Activated T-cell treated with anti-CD3 and anti-CD28 coated beads, Interleukin-2, amount 50 U/mL, for 4 hours (primary cell): Measurements from ENCODE around the gene XPNPEP2. TPM values are rescaled to one million over a fixed set of nuclear protein-coding genes. Genes with fewer than 3 reads are reported as not detected.

Experiments
- ATAC-seq, 2 donors: fragments of 200-7000 bp; cut with Tn5 transposase; one replicate each; pipeline ENCODE4 v1.10.0; 2021
- DNase-seq: peaks from one replicate; pipeline ENCODE4 v3.0.0-alpha.2; 2020
- H3K27me3 Mint-ChIP-seq: one replicate; pipeline ENCODE4 v1.8.0; 2021; ENCODE audit warnings: low read depth, mixed read lengths
- H3K36me3 Mint-ChIP-seq: one replicate; pipeline ENCODE4 v1.8.0; 2022; ENCODE audit warnings: mixed read lengths; ENCODE audit not compliant: insufficient read depth
- H3K4me1 Mint-ChIP-seq: one replicate; pipeline ENCODE4 v1.8.0; 2021; ENCODE audit warnings: low read depth, mixed read lengths
- H3K4me3 Mint-ChIP-seq: one replicate; pipeline ENCODE4 v1.8.0; 2021; ENCODE audit warnings: mild to moderate bottlenecking, moderate library complexity, mixed read lengths
- H3K9me3 Mint-ChIP-seq: one replicate; pipeline ENCODE4 v1.8.0; 2021; ENCODE audit warnings: mixed read lengths
- total RNA-seq, 3 donors: library from RNA; stranded (reverse); gene quantifications; one replicate each; pipeline ENCODE4 v1.2.1, GENCODE V29; 2021

XPNPEP2 gene
- total RNA-seq, 3 donors from 2014 or later, result 0.05 to 0.13 (median 0.08) TPM

DNA sequence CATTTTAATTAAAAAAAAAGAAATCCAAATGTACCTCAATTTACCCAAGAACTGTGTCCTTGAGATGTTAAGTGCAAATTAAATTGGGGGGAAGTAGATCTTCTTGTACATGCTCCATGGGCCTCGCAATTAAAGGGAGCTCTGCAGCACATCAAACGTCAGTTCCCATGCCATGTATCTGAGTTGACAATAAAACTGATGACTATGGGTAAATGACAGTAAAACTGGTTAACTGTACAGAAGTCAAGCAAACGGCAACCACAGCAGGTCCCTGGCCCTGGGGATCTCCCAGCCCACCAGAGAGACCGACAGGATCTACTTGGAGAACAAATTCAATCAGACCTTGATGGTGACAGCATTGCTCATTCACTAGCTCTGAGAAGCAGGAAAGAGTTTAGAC is 32.8 kb upstream of the XPNPEP2 start:
- DNase-seq (no peak), ATAC-seq (no peak)
- Mint-ChIP-seq H3K4me1 (no peaks in the 10 kb centered on the region), H3K9me3 (peaks cover 3% of the 10 kb centered on the region), H3K36me3 (no peaks in the 10 kb centered on the region), H3K27me3 (no peaks in the 10 kb centered on the region), H3K4me3 (no peak overlapping the region)

DNA sequence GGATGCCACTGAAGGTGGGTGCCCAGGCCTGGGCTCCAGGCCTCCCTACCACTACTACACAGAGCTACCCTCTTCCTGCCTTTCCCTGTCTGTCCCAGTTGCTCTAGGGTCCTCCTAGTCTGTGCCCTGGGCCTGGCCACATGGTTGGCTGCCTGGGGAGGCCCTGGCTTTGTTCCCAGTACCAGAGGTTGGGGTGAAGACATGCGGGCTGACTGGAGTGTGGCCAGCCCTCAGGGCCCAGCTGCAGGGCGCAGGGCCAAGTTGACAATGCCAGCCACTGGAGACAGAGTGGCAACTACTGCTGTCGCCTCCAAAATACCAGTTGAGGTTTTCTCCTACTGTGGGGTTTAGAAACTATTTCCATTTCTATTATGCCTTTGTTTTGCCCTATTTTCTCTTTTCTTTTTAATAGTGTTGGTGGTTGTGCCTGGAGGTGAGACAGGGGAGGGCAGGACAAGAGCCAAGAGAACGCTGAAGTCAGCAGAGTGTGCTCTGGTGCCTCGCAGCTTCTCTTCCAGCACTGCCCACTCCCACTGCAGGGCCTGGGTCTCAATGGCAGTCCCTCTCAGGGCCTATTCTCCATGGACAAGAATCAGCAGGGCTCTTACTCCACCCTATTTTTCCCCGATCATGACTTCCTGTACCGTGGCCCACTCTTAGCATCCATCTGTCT is 32.2 kb upstream of the XPNPEP2 start:
- Mint-ChIP-seq H3K36me3 (no peaks in the 10 kb centered on the region), H3K4me1 (no peaks in the 10 kb centered on the region), H3K4me3 (no peak overlapping the region), H3K9me3 (peaks cover 3% of the 10 kb centered on the region), H3K27me3 (no peaks in the 10 kb centered on the region)
- no peak for ATAC-seq
- no peak for DNase-seq

DNA sequence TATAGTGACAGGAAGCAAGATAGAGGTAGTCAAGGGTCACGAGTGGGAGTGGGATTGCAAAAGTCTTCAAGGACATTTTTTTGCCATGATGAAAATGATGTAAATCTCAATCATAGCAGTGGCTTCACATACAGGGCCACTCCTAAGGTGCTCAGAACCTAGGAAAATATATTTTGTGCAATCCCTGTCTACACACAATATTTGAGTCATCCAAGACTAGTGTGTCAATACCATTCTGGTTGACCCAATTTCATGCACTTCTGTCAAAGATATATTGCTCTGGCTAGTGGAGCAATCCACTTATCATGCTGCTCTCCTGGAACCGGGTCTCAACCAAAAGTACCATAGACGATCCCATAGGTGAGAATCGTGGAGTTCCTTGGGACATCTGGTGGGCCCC is 24.2 kb upstream of the XPNPEP2 start:
- Mint-ChIP-seq H3K36me3 (no peaks in the 10 kb centered on the region), H3K4me1 (no peaks in the 10 kb centered on the region), H3K4me3 (no peak overlapping the region), H3K27me3 (no peaks in the 10 kb centered on the region), H3K9me3 (no peaks in the 10 kb centered on the region)
- DNase-seq (no peak), ATAC-seq (no peak)

DNA sequence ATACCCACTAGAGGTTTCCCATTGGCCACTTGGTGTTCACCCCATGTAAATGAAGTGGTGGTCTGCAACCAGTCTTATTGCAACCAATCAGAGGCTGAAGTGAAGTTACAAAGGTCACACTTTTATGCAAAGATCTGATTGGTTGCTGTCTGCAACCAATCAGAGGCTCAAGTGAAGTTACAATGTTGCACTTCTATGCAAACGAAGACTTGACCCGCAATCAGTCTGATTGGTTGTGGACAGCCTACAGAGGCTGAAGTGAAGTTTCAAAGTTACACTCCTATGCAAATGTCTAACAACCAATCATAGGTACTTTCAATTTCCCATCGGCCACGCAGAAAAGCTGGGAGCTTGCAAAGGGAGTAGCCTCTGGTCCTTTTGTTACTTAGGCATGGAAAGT is 22.3 kb upstream of the XPNPEP2 start:
- no peak for DNase-seq
- Mint-ChIP-seq H3K27me3 (no peaks in the 10 kb centered on the region), H3K36me3 (no peaks in the 10 kb centered on the region), H3K9me3 (no peaks in the 10 kb centered on the region), H3K4me1 (no peaks in the 10 kb centered on the region), H3K4me3 (no peak overlapping the region)
- no peak for ATAC-seq

DNA sequence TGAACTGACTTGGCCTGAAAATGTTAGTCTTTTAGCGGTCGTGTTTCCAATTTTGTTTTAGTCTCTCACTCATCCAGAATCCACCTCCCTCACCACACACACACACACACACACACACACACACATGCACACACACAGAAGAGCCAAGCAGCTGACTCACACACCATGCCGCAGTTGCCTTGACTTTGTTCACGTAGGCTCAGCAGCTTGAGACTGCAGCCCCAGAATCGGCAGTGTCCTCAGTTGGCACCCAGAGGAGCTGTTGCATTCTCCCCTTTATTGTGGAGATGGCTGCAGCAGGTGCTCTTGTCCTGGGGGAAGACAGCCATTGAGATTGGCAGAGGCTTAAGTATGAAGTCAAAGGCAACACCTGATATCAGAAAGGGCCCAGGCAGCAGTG is 20.9 kb upstream of the XPNPEP2 start:
- H3K9me3 Mint-ChIP-seq, result no peaks in the 10 kb centered on the region
- H3K4me1 Mint-ChIP-seq, result peaks cover 10% of the 10 kb centered on the region
- no peak for DNase-seq
- H3K36me3 Mint-ChIP-seq, result no peaks in the 10 kb centered on the region
- ATAC-seq, result no peak
- H3K27me3 Mint-ChIP-seq, result no peaks in the 10 kb centered on the region
- no peak overlapping the region for H3K4me3 Mint-ChIP-seq

DNA sequence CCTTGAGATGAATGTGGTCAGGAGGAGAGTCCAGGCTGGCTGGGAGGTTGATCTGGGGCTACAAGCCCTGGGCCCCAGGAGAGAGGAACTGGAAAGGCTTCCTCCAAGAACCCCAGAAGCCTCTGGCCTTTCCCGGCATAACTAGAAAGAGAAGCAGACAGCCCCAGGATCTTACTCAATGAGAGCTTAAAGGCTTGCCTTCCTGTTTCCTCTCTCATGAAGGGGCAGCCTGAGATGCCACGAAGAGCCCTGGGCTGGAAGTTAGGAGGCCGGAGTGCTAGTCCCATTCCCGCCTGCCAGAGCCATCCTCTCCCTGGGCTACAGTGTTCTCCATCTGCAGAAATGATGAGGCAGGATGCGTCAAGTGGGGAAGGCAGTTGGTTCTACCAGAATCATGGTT is 20.1 kb upstream of the XPNPEP2 start:
- no peak for DNase-seq
- Mint-ChIP-seq H3K4me3 (no peak overlapping the region), H3K27me3 (no peaks in the 10 kb centered on the region), H3K9me3 (no peaks in the 10 kb centered on the region), H3K4me1 (peaks cover 10% of the 10 kb centered on the region), H3K36me3 (no peaks in the 10 kb centered on the region)
- ATAC-seq, result no peak

DNA sequence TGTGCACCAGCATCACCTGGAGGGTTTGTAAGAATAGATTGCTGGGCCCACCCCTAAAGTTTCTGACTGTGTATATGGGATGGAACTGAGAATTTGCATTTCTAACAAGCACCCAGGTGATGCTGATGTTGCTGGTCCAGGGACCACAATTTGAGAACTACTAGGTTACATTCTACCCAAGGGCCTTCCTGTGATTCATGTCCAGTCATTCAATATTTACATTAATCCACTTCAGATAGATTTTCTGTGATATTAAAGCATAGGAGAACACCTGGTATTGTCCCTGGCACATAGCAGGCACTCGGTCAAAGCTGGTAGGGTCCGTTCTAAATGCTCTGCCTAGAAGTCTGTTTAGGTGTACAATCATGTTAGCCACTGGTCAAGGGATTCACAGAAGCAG is 19.5 kb upstream of the XPNPEP2 start:
- H3K9me3 Mint-ChIP-seq, result no peaks in the 10 kb centered on the region
- no peak for ATAC-seq

DNA sequence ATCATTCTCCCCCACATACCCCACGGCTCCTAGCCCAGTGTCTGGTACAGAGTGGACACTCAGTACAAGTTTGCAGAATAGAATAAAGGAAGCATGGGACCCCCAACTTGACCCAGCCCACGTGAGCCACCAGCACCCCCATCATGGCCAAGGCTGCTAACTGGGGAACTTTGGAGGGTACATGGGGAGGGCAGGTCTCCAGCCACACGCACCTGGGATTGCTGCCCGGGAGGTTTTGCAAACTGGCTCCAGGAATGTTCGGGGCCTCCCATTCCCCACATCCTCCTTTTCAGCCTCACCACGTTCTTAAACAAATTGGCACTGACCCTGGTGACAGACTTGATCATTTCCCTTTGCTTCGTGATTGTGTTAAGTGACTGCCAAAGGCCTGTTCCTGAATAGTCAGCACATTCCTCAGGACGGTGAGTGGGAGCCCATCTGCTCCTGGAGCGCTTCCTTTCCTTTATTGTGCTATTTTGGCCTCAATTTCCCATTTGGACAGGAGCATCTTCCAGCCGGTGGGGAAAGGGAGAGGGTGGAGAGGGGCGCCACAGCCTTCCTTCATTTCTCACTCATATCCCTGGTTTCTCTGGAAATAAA is 18.7 kb upstream of the XPNPEP2 start:
- H3K27me3 Mint-ChIP-seq, result no peaks in the 10 kb centered on the region
- H3K9me3 Mint-ChIP-seq, result no peaks in the 10 kb centered on the region
- ATAC-seq (no peak), DNase-seq (no peak)
- no peak overlapping the region for H3K4me3 Mint-ChIP-seq
- H3K4me1 Mint-ChIP-seq, result peaks cover 18% of the 10 kb centered on the region
- no peaks in the 10 kb centered on the region for H3K36me3 Mint-ChIP-seq

More for the DNA sequence above, 19.5 kb upstream of the XPNPEP2 start:
- no peaks in the 10 kb centered on the region for H3K36me3 Mint-ChIP-seq
- H3K27me3 Mint-ChIP-seq, result no peaks in the 10 kb centered on the region
- peaks cover 12% of the 10 kb centered on the region for H3K4me1 Mint-ChIP-seq
- no peak for DNase-seq
- H3K4me3 Mint-ChIP-seq, result no peak overlapping the region

DNA sequence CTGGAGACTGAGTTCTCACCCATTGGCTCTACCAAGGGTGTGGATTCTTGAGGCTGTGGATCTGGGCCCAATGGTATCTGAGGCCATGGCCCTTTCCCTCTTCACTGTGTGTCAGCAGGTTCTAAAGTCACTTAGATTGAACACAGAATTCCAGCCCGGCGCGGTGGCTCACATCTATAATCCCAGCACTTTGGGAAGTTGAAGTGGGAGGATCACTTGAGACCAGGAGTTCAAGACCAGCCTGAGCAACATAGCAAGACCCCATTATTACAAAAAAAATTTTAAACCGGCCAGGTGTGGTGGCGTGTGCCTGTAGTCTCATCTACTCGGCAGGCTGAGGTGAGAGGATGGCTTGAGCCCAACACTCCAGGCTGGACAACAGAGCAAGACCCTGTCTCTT is 18.0 kb upstream of the XPNPEP2 start:
- no peaks in the 10 kb centered on the region for H3K9me3 Mint-ChIP-seq
- peaks cover 18% of the 10 kb centered on the region for H3K4me1 Mint-ChIP-seq
- H3K36me3 Mint-ChIP-seq, result no peaks in the 10 kb centered on the region
- DNase-seq (no peak), ATAC-seq (no peak)
- H3K27me3 Mint-ChIP-seq, result no peaks in the 10 kb centered on the region
- no peak overlapping the region for H3K4me3 Mint-ChIP-seq

DNA sequence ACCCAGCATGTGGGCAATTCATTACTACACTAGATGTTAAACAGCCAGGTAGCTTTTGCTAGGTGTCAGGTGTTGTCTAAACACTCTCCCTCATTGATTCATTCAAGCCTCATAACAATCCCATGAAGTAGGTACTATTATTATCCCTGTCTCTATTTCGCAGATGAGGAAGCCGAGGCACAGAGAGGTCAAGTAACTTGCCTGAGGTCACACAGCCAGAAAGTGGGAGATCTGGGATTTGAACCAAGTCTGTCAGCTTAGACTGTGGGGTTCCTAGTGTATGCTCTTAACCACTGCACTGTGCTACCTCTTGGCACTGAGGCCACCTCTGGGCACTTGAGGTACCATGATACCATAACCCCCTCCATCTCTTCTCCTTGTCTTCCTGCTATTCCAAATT is 17.4 kb upstream of the XPNPEP2 start:
- no peaks in the 10 kb centered on the region for H3K36me3 Mint-ChIP-seq
- DNase-seq (no peak), ATAC-seq (no peak)
- no peaks in the 10 kb centered on the region for H3K9me3 Mint-ChIP-seq
- H3K27me3 Mint-ChIP-seq, result no peaks in the 10 kb centered on the region
- no peak overlapping the region for H3K4me3 Mint-ChIP-seq
- H3K4me1 Mint-ChIP-seq, result peaks cover 22% of the 10 kb centered on the region

DNA sequence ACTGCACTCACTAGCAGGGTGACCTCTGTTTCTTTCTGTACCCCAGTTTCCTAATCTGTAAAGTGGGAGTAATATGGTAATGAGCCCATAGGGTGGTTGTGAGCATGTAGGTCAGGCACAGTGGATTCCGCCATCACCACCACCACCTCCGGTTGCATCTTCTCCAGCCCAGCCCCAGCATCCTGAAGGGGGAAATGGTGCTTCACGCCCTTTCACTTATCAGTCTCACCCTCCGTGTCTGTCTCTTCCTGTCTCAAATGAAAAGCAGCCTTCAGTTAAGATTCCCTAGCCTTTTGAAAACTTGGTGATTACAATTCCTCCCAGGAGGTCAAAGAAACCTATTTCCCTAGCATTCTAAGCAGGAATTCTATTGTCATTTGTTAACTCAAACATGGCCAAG is 16.9 kb upstream of the XPNPEP2 start:
- Mint-ChIP-seq H3K9me3 (no peaks in the 10 kb centered on the region), H3K4me1 (peaks cover 26% of the 10 kb centered on the region), H3K27me3 (no peaks in the 10 kb centered on the region), H3K36me3 (no peaks in the 10 kb centered on the region), H3K4me3 (no peak overlapping the region)
- ATAC-seq (no peak), DNase-seq (no peak)

DNA sequence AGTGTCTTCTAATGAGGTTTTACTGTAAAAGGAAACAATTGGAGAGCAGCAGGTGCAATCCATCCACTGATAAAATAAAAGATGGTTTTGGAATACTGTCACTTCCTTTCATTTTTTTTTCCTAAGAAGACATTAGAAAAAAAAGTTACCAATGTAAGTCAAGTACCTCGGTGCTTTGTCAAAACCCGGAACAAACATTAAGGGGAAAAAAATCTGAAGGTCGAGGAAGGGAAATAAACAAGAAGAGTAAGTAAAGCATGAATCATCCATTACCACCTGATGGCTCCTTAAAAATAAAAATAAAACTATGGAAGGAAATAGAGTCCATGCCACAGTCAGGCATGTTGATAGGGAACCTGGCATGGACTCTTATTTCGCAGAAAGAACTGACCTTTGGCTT is 15.3 kb upstream of the XPNPEP2 start:
- Mint-ChIP-seq H3K4me3 (no peak overlapping the region), H3K36me3 (no peaks in the 10 kb centered on the region), H3K9me3 (no peaks in the 10 kb centered on the region), H3K4me1 (peaks cover 29% of the 10 kb centered on the region), H3K27me3 (no peaks in the 10 kb centered on the region)
- ATAC-seq (no peak), DNase-seq (no peak)

DNA sequence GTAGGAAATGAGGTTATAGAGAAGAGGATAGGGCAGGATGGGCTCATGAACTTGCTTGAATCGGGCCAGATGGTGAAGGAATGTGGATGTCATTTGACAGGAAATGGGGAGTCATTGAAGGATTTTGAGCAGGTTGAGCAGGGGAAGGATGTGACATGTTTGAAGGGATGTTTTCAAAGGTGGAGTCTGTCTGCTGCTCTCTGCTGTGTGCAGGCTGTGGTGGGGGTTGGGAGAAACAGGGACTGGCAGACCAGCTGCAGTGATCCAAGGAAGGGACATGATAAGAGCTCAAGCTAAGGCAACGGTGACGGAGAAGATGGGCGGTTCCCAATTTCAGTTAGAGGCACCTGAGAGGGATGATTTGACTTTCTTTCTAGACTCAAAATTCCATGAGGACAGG is 14.0 kb upstream of the XPNPEP2 start:
- H3K9me3 Mint-ChIP-seq, result no peaks in the 10 kb centered on the region
- peaks cover 33% of the 10 kb centered on the region for H3K4me1 Mint-ChIP-seq
- H3K4me3 Mint-ChIP-seq, result no peak overlapping the region
- no peaks in the 10 kb centered on the region for H3K27me3 Mint-ChIP-seq
- DNase-seq, result no peak
- no peaks in the 10 kb centered on the region for H3K36me3 Mint-ChIP-seq
- ATAC-seq, result no peak

DNA sequence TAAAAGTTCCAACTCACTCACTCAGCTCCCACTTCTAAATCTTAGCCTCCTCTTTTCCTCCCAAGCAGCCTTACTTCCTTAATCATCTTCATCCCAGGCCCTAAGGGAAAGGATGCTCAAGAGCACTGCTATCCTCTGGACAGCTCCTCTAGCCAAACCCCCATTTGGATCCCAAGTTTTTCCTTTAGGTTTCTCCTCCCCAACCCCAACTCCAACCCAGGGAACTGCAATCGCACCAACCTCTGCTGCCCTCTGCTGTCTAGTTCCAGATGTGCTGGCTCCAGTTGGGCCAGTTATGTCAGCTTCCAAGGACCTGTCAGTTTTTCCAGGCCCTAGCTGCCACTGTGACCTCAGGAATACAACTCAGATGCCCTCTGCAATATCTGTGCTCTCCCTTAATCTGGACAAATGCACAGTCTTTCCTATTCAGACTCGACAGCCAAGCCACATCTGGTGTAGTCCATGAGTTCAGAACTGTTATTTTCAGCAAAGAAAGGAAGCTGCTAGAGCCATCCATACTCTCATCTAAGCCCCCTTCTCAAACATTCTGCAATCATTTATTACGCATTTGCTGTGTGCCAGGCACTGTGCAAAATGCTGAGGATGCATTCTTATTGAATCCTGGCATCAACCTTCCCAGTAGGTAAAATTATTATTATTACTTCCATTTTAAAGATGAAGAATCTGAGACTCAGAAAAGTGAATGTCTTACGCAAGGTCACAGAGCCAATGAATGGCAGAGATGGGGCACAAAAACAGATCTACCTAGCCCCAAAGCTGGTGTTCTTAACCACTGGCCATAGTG is 12.3 kb upstream of the XPNPEP2 start:
- Mint-ChIP-seq H3K4me1 (peaks cover 47% of the 10 kb centered on the region), H3K36me3 (no peaks in the 10 kb centered on the region), H3K4me3 (no peak overlapping the region), H3K9me3 (no peaks in the 10 kb centered on the region), H3K27me3 (no peaks in the 10 kb centered on the region)
- peak; percentile 23 for DNase-seq
- no peak for ATAC-seq

DNA sequence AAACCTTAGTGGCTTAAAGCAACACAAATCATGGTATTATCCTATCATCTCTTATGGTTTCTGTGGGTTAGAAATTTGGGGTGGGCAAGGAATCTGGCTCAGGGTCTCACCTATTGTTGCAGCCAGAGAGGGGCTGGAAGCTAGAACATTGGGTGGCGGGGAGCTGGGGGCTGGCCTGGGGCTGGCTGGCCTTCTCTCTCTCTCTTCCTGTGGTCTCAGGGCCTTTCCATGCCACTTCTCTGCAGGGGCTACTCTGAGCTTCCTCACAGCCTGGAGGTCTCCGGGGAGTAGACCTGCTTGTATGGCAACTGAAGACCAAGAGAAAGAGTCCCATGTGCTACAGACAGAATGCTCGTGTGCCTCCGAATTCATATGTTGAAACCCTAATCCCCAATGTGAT is 10.7 kb upstream of the XPNPEP2 start:
- DNase-seq (no peak), ATAC-seq (no peak)
- no peaks in the 10 kb centered on the region for H3K36me3 Mint-ChIP-seq
- H3K4me1 Mint-ChIP-seq, result peaks cover 41% of the 10 kb centered on the region
- no peaks in the 10 kb centered on the region for H3K9me3 Mint-ChIP-seq
- no peak overlapping the region for H3K4me3 Mint-ChIP-seq
- no peaks in the 10 kb centered on the region for H3K27me3 Mint-ChIP-seq
